HG03196 (cell line): ENCODE measurements around the gene UEVLD.
A peak's percentile ranks its signal among the peaks of the same experiment; 100 is the strongest.

Experiments used
- ATAC-seq: cut with Tn5 transposase; IDR thresholded peaks from one replicate; pipeline ENCODE4 v1.9.1; 2021; ENCODE audit not compliant: unreplicated experiment

Gene UEVLD

DNA sequence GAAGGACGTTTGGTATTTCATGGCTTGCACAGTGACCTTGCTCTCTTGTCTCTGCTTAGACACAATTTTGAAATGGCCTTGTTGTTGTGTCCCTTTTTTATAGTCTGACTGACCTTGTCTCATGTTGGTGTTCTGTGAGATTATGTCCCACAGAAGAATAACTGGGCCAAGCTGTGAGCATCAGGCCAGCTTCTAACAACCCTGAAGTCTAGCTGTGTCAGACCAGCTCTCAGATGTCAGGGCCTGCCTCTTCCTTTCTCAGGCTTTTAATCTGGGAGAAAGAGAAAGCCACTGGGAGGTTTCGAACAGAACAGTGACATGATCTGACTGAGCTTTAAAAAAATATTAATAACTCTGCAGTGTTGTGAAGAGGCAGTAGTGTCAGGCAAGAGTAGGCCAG lies 2.0 kb upstream of the UEVLD start:
- no peak for ATAC-seq

DNA sequence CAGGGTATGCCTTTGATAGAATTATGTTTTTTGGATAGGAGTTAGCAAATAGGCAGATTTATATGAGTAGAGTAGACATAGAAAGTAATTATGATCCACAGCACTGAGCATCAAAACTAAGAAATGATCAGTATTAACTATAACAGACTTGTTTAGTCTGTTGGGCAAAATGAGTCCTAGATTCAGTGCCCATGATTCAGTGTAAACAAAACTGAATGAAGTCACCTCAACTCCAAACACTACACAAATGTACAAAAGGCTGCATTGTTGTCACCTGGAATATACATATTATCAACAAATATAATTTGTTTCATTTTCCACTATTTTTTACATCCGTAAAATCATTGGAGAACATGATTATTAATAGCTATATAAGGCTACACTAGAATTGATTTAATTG lies 6.7 kb downstream of the UEVLD start:
- ATAC-seq = no peak

DNA sequence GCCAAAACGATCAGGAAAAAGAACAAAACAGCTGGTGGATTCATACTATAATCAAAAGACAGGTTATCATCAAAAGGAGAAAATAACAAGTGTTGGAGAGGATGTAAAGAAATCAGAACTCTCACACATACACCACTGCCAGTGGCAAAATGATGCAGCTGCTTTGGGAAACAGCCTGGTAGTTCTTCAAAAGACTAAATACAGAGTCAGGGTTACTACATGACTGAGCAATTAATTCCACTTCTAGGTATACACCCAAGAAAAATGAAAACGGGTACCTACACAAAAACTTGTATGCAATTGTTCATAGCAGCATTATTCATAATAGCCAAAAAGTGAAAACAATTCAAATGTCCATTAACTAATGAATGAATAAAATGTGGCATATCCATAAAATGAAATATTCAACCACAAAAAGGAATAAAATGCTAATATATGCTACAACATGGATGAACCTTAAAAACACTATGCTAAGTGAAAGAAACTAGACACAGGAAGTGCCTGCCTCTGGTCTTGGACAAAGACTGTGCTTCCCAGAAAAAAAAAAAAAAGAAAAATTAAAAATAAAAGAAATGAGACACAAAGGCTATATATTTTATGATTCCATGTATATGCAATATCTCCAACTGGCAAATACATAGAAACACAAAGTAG lies 8.3 kb downstream of the UEVLD start:
- ATAC-seq = no peak

DNA sequence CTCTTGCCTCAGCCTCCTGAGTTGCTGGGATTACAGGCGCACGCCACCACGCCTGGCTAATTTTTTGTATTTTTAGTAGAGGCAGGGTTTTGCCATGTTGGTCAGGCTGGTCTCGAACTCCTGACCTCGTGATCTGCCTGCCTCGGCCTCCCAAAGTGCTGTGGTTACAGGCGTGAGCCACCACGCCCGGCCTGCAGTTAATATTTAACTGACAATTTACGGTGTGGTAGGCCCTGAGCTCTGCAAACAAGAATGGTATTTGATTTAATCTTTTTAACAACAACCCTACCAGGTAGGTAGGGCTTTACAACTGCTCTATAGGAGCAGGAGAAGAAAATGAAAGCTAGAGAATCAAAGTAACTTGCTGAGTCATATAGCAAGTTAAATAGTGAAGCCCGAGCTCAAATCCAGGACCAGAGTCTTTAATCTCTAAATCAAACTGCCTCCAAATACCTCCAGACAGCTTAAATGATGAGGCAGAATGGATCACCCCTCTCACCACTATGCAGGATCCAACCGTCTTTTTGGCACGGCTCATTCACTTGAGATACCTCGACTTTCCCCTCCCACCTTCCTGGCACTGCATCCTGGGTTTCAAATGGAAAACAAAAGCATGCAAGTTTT lies 9.4 kb downstream of the UEVLD start:
- peak; percentile 59 for ATAC-seq

DNA sequence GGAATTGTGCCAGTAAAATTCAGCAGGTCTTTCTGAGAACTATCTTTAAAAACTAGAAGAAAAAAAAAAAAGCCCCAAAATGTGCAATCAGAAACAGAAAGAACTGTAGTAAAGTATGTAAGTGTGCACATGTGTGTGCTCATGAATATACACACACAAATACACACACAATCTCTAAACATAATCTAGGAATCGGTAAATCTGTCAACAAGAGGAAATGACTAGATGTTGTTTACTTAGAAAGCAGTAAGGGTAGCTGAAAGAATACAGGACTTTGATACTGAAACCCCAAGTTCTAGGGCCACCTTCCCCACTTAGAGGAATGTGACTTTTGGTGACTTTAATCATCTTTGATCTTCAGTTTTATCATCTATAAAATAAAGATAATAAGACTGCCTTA lies 13.2 kb downstream of the UEVLD start:
- no peak for ATAC-seq

DNA sequence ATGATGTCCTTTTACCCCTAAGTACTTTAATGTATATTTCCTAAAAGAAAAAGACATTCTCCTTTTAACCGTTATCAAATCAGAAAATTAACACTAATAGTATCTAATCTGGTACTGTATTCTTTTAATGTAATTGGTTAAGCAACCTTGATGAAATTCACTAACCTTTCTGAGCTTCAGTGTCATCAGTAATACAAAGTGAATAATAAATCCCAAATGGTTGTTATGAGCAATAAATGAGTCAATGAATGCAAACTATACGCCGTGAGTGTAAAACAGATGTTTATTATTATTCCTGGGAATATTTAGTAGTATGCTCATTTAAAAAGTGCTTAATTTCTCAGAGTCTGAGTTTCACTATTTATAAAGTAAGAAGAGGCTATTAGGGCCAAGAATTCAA lies 21.5 kb downstream of the UEVLD start:
- ATAC-seq = no peak

DNA sequence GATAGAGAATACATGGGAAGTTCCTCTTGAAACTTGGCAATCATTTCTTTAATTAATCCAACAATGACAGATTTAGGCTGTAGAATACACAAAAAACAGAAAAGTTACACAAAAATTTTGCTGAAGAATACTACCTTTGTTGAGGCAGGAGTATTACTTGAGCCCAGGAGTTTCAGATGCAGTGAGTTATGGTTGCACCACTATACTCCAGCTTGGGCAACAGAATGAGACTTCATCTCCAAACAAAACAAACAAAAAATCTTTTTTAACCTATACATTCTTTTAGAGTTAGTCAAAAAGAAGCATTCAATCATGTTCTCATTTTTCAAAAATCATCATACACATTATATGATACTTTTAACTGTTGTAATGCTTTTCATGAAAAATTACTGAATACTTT lies 22.1 kb downstream of the UEVLD start:
- ATAC-seq = no peak

DNA sequence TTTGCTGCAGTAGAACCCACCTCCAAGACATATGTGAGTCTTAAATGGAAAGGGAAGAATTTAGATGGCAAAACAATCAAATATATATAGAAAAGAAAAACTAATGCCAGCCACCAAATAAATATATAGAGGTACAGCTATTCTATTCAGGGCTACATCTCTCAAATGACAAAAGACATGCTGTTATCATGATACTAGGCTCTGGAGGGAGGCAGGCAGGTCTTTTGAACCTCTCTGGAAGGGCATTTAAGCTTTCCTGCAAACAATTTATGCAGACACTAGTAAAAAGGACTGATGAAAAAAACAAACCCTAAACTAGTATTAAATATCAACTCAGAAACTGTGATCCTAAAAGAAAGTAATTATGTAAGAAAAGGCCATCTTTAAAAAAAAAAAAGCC lies 24.4 kb downstream of the UEVLD start:
- ATAC-seq = no peak

DNA sequence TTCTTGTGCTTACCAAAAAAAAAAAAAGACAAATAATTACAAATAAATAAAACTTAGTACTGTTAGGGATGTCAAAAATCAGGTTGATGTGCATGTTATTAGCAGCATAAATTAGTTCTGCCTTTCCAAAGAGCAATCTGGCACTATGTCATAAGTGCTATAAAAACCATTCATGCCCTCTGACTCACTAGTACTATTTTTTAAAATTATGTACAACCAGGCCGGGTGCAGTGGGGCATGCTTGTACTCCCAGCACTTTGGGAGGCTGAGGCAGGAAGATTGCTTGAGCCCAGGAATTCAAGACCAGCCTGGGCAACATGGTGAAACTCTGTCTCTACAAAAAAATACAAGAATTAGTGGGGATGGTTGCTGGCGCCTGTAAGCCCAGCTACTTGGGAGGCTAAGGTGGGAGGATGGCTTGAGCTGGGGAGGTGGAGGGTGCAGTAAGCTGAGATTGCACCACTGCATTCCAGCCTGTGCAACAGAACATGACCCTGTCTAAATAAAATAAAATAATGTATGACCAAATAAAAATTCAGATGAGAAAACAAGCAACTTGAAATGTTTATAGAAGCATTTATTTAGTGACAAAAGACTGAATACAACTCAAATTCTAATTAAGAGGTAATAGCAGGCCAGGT lies 25.3 kb downstream of the UEVLD start:
- ATAC-seq = no peak

DNA sequence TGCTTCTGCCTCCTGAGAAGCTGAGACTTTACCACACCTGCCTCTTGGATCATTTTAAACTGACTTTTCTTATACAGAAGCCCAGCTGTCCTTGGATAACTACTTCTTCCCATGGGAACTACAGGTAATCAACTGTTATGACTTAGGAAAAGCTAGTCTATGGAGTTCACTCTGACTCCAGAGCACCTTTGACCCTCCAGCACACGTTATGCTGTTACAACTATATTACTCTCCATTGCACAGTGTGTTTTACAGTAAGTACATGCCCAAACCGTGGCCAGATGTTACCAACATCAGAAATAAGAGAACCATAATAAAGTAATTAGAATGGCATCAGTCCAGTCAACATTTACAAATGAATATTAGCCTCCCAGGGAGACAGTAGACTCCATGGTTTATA lies 40.5 kb downstream of the UEVLD start:
- no peak for ATAC-seq

DNA sequence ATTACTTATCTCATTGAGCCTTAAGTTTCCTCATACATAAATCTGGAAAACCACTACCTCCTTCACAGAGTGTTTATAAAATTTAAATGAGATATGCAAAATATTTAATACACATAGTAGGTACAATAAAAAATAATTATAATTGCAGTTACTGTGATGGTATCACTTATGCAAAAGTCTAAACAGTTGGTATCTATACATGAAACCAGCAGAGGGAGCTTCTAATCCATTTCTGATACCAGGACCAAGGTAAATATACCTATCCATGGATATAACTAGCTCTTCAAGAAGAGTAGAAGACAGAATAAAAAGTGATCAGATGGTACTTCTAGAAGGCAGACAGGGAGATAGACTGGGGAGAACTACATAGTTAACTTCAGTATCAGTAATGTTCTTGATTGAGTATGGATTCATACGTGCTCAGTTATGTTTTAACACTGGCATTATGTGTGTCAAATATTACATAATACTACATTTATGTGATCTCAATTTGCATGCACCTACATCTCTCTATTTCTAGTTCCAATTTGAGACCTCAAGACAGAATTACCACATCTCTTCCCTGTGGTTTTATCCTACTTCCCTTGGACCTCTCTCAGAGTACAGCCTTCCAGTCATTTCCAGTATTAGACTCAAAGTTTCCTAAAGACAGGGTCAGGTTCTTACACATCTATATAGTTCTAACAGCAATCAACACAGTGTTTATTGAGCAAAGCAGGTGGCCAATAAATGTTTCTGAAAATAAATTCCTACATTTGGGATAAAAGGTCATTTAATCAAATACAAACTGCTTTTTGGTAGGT lies 48.1 kb downstream of the UEVLD start:
- ATAC-seq = peak; percentile 55

DNA sequence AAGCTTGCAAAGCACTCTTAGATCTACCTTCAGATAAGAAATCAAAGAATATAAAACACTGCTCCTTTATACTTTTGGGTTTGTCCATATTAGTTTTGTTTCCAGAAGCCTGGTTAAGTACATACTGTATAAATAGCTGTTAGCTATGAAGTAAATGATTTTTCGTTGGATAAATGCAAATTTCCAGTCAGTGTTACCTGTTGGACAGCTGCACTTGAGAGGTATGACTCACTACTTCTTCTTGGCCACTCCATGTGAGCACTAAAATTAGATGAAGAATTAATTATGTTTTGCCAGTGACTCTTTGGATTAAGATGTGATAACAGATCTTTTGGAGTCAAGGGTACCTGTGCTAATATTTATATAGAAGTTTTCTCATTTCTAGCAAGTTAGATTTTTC lies 52.3 kb downstream of the UEVLD start:
- ATAC-seq = no peak

DNA sequence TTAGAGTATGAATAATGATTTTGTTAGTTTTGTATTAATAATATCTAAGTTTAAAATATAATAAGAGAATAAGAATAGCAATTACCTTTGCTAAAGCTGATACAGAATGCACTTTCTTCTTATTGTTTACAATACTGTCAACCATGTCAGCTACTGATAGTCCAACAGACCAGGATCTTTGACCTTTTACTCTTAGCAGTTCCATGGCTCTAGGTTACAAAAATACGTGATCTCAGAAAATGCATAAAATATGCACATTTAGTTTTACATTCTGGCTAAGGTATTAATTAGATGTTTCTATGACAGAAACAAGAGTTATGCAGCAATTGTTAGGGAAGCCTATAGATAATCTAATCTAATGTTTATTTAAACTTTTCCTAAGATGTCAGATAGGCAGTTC lies 54.3 kb downstream of the UEVLD start:
- no peak for ATAC-seq

DNA sequence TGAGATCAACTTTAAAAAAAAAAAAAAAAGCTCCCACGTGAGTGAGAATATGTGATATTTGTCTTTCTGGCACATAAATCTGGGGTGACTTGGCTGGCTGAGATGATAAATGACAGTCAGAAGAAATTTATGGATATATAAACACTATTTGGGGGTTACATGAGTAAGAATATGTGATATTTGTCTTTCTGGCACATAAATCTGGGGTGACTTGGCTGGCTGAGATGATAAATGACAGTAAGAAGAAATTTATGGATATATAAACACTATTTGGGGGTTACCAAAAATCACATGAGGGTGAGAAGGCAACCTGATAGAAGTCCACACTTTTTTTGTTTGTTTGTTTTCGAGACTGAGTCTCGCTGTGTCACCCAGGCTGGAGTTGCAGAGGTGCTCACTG lies 55.2 kb downstream of the UEVLD start:
- ATAC-seq = no peak

DNA sequence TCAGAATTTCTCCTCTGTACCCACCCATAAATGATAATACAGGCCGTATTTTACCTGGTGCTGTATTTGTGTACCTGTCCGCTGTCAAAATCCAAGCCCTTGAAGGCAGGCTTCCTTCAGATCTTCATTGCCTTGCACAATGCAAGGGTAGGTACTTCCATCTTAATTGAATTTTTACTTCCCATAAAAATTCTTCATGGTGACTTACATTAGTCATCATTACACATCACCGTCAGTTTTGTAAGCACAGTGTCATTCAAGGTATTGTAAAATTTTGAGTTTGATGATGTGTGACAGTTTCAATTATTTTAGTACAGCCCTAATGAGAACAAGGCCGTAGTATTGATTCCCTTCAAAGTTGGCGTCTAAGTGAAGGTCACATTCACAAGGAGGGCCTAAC lies 61.0 kb downstream of the UEVLD start:
- no peak for ATAC-seq

DNA sequence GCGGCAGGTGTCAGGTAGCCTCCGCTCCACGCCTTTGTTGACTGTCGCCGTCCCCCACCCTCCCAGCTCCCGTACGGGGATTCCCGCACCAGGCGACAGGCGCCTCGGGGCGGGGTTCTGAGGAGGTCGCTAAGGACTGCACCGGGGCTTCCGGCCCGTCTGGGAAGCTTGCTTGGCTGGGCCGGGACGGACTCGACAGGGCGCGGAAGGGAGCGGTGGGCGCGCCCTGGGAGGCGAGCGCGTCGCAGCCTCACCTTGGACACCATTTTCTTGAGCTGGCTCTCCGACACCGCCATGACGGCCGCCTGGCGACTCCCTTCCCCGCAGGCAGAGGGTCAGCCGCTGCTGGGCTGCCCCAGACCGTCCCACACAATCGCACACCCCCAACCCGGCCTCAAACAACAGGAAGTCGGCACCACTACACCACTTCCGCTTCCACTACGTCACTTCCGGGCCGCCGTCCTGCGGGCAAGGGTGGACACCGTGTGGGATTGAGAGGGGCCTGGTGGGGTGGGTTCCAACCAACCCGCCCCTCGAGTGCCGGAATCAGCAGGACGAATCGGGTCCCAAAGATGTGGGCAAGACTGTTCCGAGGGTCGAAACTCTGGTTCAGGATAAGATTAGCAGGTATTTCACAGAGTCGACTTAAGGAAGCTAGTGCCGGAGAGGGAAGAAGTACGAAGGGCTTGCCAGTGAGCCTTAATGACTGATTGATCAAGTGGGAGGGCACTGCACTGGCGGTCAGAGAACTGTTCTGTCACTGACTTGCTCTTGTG lies 61.8 kb downstream of the UEVLD start, which contains the start of gene TSG101:
Gene TSG101 (minus strand): TSS at position 422 of the 776 bp plus-strand sequence. CDS start 126 bp downstream, at position 296.
- ATAC-seq = peak; percentile 96

DNA sequence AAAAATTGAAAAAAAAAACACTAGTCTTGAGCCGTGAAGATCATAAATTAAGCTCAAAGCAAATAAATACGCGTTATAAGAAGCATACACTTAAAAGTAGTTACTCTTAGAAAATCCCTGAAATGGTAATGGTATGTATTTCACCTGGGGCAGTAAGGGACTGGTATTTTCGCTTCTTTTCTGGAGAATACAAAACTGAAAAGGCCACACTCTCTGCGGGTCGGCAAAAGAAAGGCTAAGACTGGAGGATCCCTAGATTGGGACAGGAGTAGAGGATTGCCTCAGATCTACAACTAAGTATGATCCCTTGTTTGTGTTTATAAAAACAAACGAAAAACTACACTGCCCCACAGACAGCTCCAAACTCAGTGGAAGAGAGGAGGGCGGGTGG lies 62.4 kb downstream of the UEVLD start:
- no peak for ATAC-seq

DNA sequence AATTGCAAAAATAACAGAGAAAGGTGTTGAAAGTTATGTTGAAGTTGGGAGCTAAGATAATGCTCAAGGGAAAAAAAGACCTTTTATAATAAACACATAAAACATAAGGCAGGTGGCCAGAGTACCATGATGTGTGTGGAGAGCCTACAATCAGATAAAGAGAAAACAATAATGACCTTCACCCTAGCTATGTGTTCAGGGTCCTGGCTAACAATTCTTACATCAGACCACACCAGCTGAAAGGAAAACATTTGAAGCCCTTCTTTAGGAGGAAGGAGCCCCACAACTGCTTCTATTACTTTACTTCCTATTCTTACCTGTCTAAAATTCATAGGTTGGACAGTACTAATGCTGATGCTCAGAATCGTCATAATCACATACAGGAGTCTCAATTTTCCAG lies 64.3 kb downstream of the UEVLD start:
- ATAC-seq = no peak

DNA sequence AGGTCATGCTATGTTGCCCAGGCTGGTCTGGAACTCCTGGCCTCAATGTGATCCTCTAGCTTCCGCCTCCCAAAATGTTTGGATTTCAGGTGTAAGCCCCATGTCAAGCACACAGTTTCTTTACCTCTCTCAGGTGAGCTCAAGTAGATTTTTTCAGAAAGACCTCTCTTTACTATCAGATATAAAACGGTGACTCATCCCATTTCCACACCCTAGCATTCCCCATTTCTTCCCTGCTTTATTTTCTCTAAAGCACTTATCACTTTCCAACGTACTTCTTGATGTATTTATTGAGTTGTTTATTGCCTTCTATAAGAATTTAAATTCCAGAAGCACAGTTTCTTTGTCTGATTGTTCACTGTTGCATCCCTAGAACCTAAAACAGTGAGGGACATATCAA lies 65.5 kb downstream of the UEVLD start:
- no peak for ATAC-seq

DNA sequence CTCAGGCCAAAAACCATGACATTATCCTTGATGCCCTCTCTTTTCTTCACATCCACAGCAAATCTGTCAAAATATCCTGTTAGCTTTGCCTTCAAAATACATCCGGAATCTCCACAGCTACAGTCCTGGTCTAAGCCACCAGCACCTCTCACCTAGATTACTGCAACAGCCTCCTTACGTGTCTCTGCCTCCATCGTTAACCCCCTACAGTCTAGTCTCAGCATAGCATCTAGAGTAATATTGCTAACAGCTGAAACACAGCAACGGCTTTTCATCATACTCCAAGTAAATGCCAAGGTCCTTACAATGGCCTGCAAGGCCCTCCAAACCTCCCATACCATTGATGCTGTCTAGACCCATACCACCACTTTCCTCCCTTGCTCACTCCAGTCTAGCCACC lies 66.1 kb downstream of the UEVLD start:
- no peak for ATAC-seq

DNA sequence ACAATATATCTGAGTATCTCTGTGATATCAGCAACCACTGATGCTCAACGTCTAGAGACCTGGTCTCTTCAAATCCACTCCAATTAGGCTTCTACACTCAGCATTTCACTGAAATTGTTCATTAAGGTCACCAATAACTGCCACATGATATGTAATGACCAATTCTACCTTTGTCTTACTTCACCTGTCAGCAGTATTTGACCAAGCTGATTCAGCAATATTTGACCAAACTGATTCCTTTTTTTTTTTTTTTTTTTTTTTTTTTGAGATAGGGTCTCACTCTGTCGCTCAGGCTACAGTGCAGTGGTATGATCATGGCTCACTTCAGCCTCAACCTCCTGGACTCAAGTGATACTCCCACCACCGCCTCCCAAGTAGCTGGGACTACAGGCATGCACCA lies 67.4 kb downstream of the UEVLD start:
- no peak for ATAC-seq
